IMR-90 (cell line): Measurements from ENCODE around the gene SLC2A6. TPM values are rescaled to one million over a fixed set of nuclear protein-coding genes. Genes with fewer than 3 reads are reported as not detected.

Experiments used
- ATAC-seq: fragments of 200-7000 bp; cut with Tn5 transposase; 2 replicates; pipeline ENCODE4 v1.9.1; 2020; ENCODE audit warnings: low read depth, mild to moderate bottlenecking, moderate library complexity
- BruUV-seq: library from RNA; stranded (reverse); fragments of 400-500 nt; replicated peaks from 2 replicates; lab custom pipeline; 2021; lab: Mats Ljungman, UMichigan
- CTCF ChIA-PET: fragments of 300-600 bp; formaldehyde crosslinking; extraction: SDS; loops from one replicate; lab custom pipeline; 2021; ENCODE audit warnings: antibody characterized with exemption; lab: Yijun Ruan, JAX
- POLR2A ChIA-PET: fragments of 300-600 bp; sonication (Branson Sonifier 250); formaldehyde crosslinking; loops from one replicate; lab custom pipeline; 2022; ENCODE audit warnings: antibody characterized with exemption; ENCODE audit not compliant: unreplicated experiment; lab: Charles Lee
- DNase-seq: peaks from one replicate; pipeline ENCODE4 v3.0.0; 2013
- H2AFZ ChIP-seq: replicated peaks from 2 replicates; pipeline ENCODE3; 2013; ENCODE audit warnings: low read length, mild to moderate bottlenecking; ENCODE audit not compliant: poor library complexity
- H2AK5ac ChIP-seq: 2 replicates; pipeline ENCODE4 v1.6.1; 2013; ENCODE audit warnings: low read depth, low read length, inconsistent platforms
- H2AK9ac ChIP-seq: replicated peaks from 2 replicates; pipeline ENCODE3; 2013; ENCODE audit warnings: mild to moderate bottlenecking, low read depth, low read length, moderate library complexity; ENCODE audit not compliant: poor library complexity
- H2BK120ac ChIP-seq: 2 replicates; pipeline ENCODE4 v1.6.1; 2013; ENCODE audit warnings: low read depth, low read length, inconsistent platforms
- H2BK15ac ChIP-seq: 3 replicates; pipeline ENCODE4 v1.6.1; 2013; ENCODE audit warnings: low read depth, low read length, inconsistent platforms
- H2BK20ac ChIP-seq: 2 replicates; pipeline ENCODE4 v1.6.1; 2013; ENCODE audit warnings: low read depth, mild to moderate bottlenecking, inconsistent platforms, low read length, moderate library complexity
- H2BK5ac ChIP-seq: 2 replicates; pipeline ENCODE4 v1.6.1; 2013; ENCODE audit warnings: mild to moderate bottlenecking, low read depth, low read length, inconsistent platforms; ENCODE audit not compliant: poor library complexity, severe bottlenecking
- H3K14ac ChIP-seq: replicated peaks from 2 replicates; pipeline ENCODE4 v1.6.1; 2013; ENCODE audit warnings: low read depth, low read length, inconsistent platforms
- H3K18ac ChIP-seq: 2 replicates; pipeline ENCODE4 v1.6.1; 2013; ENCODE audit warnings: low read depth, low read length, control low read depth
- H3K23ac ChIP-seq: 2 replicates; pipeline ENCODE4 v1.6.1; 2013; ENCODE audit warnings: low read depth, low read length, inconsistent platforms
- H3K27ac ChIP-seq: 2 replicates; pipeline ENCODE4 v1.5.1; 2013; ENCODE audit warnings: mild to moderate bottlenecking, control low read depth, low read length; ENCODE audit not compliant: insufficient read depth
- H3K27me3 ChIP-seq: 2 replicates; pipeline ENCODE4 v1.6.1; 2013; ENCODE audit warnings: low read length; ENCODE audit not compliant: control insufficient read depth, insufficient read depth
- H3K36me3 ChIP-seq: 2 replicates; pipeline ENCODE4 v1.6.1; 2013; ENCODE audit warnings: low read length, mixed read lengths; ENCODE audit not compliant: control insufficient read depth, insufficient read depth
- H3K4ac ChIP-seq: 2 replicates; pipeline ENCODE4 v1.6.1; 2013; ENCODE audit warnings: low read depth, low read length, inconsistent platforms
- H3K4me1 ChIP-seq: 2 replicates; pipeline ENCODE4 v1.6.1; 2013; ENCODE audit warnings: low read length, mixed read lengths; ENCODE audit not compliant: control insufficient read depth, insufficient read depth
- H3K4me2 ChIP-seq: 2 replicates; pipeline ENCODE4 v1.6.1; 2013; ENCODE audit warnings: low read depth, mild to moderate bottlenecking, control low read depth, low read length, moderate library complexity
- H3K4me3 ChIP-seq: 2 replicates; pipeline ENCODE4 v1.5.1; 2013; ENCODE audit warnings: low read depth, mild to moderate bottlenecking, control low read depth, low read length, moderate library complexity; ENCODE audit not compliant: insufficient read depth
- H3K56ac ChIP-seq: 2 replicates; pipeline ENCODE4 v1.6.1; 2013; ENCODE audit warnings: low read length, inconsistent platforms; ENCODE audit not compliant: insufficient read depth; ENCODE audit errors: extremely low read depth
- H3K79me1 ChIP-seq, 2 experiments: 2 replicates each; pipeline ENCODE4 v1.6.1; 2013; ENCODE audit warnings: low read length in 2 of 2, inconsistent platforms in 1 of 2, low read depth in 1 of 2
- H3K9ac ChIP-seq: 2 replicates; pipeline ENCODE4 v1.6.1; 2013; ENCODE audit warnings: low read depth, low read length, control low read depth
- H3K9me1 ChIP-seq: 2 replicates; pipeline ENCODE4 v1.6.1; 2013; ENCODE audit warnings: low read length, inconsistent platforms; ENCODE audit not compliant: insufficient read depth
- H3K9me3 ChIP-seq: 2 replicates; pipeline ENCODE4 v1.6.1; 2013; ENCODE audit warnings: low read length; ENCODE audit not compliant: control insufficient read depth, insufficient read depth
- H4K20me1 ChIP-seq: 2 replicates; pipeline ENCODE4 v1.6.1; 2013; ENCODE audit warnings: low read length, inconsistent platforms; ENCODE audit not compliant: insufficient read depth
- H4K5ac ChIP-seq: 2 replicates; pipeline ENCODE4 v1.6.1; 2013; ENCODE audit warnings: mild to moderate bottlenecking, low read depth, low read length, control low read depth
- H4K8ac ChIP-seq, 2 experiments: 2 replicates each; pipeline ENCODE4 v1.6.1; 2013; ENCODE audit warnings: low read depth in 2 of 2, low read length in 2 of 2, control low read depth in 1 of 2, inconsistent platforms in 1 of 2
- H4K91ac ChIP-seq: 2 replicates; pipeline ENCODE4 v1.6.1; 2013; ENCODE audit warnings: low read depth, low read length, inconsistent platforms; ENCODE audit not compliant: insufficient read depth
- CEBPB ChIP-seq: IDR thresholded peaks from 2 replicates; pipeline ENCODE4 v1.6.1; 2012; ENCODE audit warnings: low read depth, low read length, improper control_type of control experiment
- CTCF ChIP-seq: conservative IDR thresholded peaks from 2 replicates; pipeline ENCODE4 v1.5.1; 2012; ENCODE audit warnings: mild to moderate bottlenecking, low read depth, low read length, improper control_type of control experiment
- FOS ChIP-seq: fragments of 150-350 bp; IDR thresholded peaks from 2 replicates; pipeline ENCODE4 v1.6.1; 2016; ENCODE audit warnings: low read depth, low read length
- MAZ ChIP-seq: IDR thresholded peaks from 2 replicates; pipeline ENCODE4 v1.6.1; 2012; ENCODE audit warnings: low read depth, mild to moderate bottlenecking, low read length, improper control_type of control experiment, moderate library complexity, borderline replicate concordance
- RAD21 ChIP-seq: IDR thresholded peaks from 2 replicates; pipeline ENCODE4 v1.6.1; 2012; ENCODE audit warnings: low read length, improper control_type of control experiment
- WGBS, 2 experiments: methylation state at CpG; one replicate each; pipeline versions ENCODE4 v1.1.5 to v1.1.7; 2013; ENCODE audit warnings: missing lambda C conversion rate in 2 of 2; ENCODE audit not compliant: insufficient read length in 1 of 2; ENCODE audit errors: extremely low coverage in 2 of 2; 5-methylcytosine and 5-hydroxymethylcytosine counted together
- dilution Hi-C: fragments of 300-500 bp; cut with HindIII; formaldehyde crosslinking; loops from one replicate; pipeline ENCODE4 v1.14.3; 2018; ENCODE audit warnings: low sequenced_read_pairs; ENCODE audit not compliant: unreplicated experiment
- in situ Hi-C: fragments of 300-500 bp; cut with MboI; formaldehyde crosslinking; loops from 3 replicates; pipeline ENCODE4 v1.14.3; 2019; ENCODE audit warnings: low sequenced_read_pairs, inconsistent platforms, mixed read lengths
- intact Hi-C: fragments of 100-400 bp; cut with micrococcal nuclease; formaldehyde crosslinking; loops from 2 replicates; pipeline ENCODE4 v1.10.0; 2022
- polyA plus RNA-seq, 3 experiments: library from polyadenylated mRNA; depleted of rRNA; stranded (reverse); fragments of >200 nt; gene quantifications; 2 replicates each; pipeline ENCODE4 v1.2.3, GENCODE V29; 2012; ENCODE audit warnings: low replicate concordance in 1 of 3
- total RNA-seq: library from RNA; depleted of rRNA; stranded (reverse); fragments of >200 nt; gene quantifications from 2 replicates; pipeline ENCODE4 v1.2.3, GENCODE V29; 2012

Gene SLC2A6
- total and polyA plus RNA-seq, 2 of the 4 experiments (the other 2 are of a cell fraction) = 2.9 to 8.5 TPM

DNA sequence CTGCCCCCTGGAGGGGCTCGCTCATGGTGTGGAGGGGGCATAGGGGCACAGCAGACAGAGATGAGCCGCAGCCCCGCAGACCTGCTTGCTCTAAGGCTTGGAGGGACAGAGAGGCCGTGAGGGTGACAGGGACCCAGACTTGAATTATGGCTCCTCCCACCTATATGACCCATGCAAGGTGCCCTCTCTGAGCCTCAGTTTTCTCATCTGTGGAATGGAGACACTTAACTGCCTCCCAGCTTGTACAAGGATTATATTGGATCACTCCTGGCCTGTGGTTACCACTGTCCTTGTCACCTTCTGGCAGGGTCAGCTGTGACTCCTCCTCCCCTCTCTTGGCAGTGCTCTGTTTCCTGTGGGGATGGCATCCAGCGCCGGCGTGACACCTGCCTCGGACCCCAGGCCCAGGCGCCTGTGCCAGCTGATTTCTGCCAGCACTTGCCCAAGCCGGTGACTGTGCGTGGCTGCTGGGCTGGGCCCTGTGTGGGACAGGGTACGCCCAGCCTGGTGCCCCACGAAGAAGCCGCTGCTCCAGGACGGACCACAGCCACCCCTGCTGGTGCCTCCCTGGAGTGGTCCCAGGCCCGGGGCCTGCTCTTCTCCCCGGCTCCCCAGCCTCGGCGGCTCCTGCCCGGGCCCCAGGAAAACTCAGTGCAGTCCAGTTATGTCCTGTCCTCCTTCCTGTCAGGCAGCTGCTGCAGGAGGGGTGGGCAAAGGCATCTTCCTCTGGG, 23.8 kb downstream of the SLC2A6 start:
- no peak overlapping the region for H3K9ac ChIP-seq
- CTCF ChIA-PET = no interaction called here
- no peak overlapping the region for H2AK5ac ChIP-seq
- no peak overlapping the region for H2AFZ ChIP-seq
- no peaks in the 10 kb centered on the region for H3K27me3 ChIP-seq
- in situ Hi-C loops = no loop called here
- intact Hi-C loops = loop anchor here (5.0 kb wide), 1 partner anchor 33 kb away; the partner anchor contains the start of gene ADAMTS13
- no peak overlapping the region for H4K5ac ChIP-seq
- POLR2A ChIA-PET = no interaction called here
- H2BK15ac ChIP-seq = no peak overlapping the region
- no peaks in the 10 kb centered on the region for H4K20me1 ChIP-seq
- H2AK9ac ChIP-seq = no peak overlapping the region
- no peak overlapping the region for H3K23ac ChIP-seq
- H4K8ac ChIP-seq = no peak overlapping the region
- H3K56ac ChIP-seq = no peak overlapping the region
- no peak overlapping the region for H3K4me2 ChIP-seq
- no peaks in the 10 kb centered on the region for H3K4me1 ChIP-seq
- no peak for TF ChIP-seq CTCF
- TF ChIP-seq RAD21 = no peak
- TF ChIP-seq FOS = no peak
- TF ChIP-seq MAZ = no peak
- TF ChIP-seq CEBPB = no peak
- H2BK5ac ChIP-seq = no peak overlapping the region
- no peak overlapping the region for H3K18ac ChIP-seq
- 100% methylated on average over 3 of the region's 20 CpGs; no CpG with 5 or more reads in 1 of the 2 experiments for WGBS, 2 experiments
- H3K9me3 ChIP-seq = no peaks in the 10 kb centered on the region
- H2BK20ac ChIP-seq = no peak overlapping the region
- no TSS peak for BruUV-seq
- DNase-seq = no peak
- H3K4me3 ChIP-seq = no peak overlapping the region
- ATAC-seq = no peak
- no peak overlapping the region for H2BK120ac ChIP-seq
- H3K14ac ChIP-seq = no peak overlapping the region
- H3K9me1 ChIP-seq = no peaks in the 10 kb centered on the region
- no peak overlapping the region for H4K91ac ChIP-seq
- H3K79me1 ChIP-seq = no peaks in the 10 kb centered on the region
- dilution Hi-C loops = no loop called here
- H3K4ac ChIP-seq = no peak overlapping the region
- no peak overlapping the region for H3K27ac ChIP-seq
- no peaks in the 10 kb centered on the region for H3K36me3 ChIP-seq
